ENCODE measurements around the gene GRM4.

GRM4 gene

DNA sequence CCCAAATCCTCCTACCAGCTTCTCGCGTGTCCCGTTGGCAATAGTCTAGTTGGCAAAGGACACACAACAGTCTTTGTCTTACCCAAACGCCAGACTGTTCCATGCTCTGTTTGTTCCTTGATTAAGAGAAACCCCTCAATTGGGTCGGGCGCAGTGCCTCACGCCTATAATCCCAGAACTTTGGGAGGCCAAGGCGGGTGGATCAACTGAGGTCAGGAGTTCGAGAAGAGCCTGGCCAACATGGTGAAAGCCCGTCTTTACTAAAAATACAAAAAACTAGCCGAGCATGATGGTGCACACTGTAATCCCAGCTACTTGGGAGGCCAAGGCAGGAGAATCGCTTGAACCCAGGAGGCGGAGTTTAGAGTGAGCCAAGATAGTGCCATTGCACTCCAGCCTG, 153.7 kb downstream of the GRM4 start:
- DNase-seq, result no peak

GRCh38 chr6:33991610-33992009, 154.3 kb downstream of the GRM4 start:
- DNase-seq, result no peak

DNA sequence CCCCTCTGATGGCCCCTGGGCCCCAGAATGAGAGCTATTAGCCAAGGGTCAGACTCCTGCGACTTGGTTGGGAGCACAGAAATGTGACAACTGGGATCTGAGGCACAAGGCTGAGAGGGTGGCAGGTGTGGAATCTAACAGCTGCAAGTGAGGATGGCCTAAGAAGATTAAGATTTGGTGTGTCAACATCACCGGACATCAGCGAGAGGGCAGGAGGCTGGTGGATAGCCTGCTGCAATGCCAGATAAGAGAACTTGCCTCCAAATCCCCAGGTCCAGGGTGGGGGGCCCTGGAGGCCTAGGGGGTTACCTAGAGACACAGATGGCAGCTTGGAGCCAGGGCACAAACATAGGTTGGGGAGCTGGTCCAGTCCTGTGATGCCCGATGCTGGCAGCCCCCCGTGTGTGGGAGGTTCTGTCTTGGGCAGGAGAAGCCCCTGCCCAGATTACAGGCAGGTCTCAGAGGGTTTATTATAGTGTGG, 155.8 kb downstream of the GRM4 start:
- no peak for DNase-seq

GRCh38 chr6:33989016-33989854, 156.7 kb downstream of the GRM4 start:
- no peak for DNase-seq

- DNase-seq, result no peak
Observed at GRCh38 chr6:33988121-33989015, 157.5 kb downstream of the GRM4 start.

DNA sequence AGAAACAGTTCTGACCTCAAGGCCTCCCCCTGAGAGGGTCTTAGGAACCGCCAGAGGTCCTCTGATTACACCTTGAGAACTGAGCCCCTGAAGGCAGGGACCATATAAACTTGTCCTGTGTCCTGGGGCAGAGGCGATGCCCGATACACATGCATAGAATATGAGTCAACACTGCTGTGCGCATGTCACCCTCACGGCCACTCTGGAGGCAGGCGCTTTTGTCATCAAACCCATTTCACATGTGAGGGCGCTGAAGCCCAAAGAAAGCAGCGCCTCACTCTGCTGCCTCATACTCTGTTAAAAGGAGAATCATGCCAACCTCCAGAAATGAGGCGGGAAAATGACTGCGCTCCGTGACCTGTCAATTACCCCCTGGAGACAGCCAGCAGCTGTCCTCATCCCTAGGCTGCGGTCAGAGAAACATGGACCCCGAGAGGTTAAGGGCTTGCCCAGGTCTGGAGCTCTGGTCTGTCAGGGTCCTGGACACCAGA, 158.3 kb downstream of the GRM4 start:
- no peak for DNase-seq

DNA sequence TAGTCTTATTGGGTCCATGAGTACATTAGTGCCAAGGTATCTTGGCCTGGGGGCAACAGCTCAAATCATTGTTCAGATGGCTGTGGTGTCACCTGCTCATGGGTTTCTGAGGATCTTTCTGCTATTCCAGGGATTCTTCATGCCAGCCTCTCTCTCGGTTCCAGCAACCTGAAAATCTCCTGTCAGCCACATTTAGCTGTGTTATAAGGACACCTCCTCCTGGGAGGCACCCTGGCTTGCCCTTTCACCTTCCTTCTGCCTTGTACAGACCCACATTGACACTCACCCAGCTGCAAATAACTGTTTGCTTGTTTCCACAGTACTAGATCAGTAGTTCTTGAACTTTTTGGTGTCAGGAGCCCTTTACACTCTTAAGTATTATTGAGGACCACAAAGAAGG, 159.9 kb downstream of the GRM4 start:
- no peak for DNase-seq

- DNase-seq, result no peak
Observed at GRCh38 chr6:33985313-33985751, 160.6 kb downstream of the GRM4 start.

- DNase-seq, result no peak
Observed at GRCh38 chr6:33984466-33985312, 161.2 kb downstream of the GRM4 start.

GRCh38 chr6:33983721-33984465, 162.0 kb downstream of the GRM4 start:
- no peak for DNase-seq

DNA sequence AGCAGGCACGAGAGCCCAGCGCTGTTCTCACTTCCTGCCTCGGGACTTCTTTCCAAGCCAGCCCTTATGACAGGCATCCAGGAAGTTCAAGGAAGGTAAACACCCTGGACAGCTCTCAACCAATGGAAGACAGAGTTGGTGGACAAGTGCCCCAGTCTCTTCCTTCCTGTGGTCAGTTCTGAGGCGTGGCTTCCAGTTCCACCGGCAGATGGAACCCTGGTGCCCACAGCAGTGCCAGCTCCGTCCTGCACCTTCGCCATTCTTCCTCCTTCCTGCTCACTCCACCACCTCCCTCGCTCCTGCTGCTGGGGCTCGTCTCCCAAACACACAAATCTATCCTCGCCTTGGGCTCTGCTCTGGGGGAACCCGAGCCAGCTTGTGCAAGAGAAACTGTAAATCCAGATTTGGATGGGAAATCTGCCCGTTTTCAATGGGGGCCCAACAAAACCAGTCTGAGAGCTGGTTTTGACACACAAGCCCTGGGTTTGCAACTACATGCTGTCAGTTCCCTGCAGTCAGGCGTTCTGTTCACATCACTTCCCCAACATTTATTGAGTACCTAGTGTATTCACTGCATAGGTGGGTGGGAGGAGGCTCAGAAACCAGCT, 162.7 kb downstream of the GRM4 start:
- no peak for DNase-seq

- no peak for DNase-seq
Observed at GRCh38 chr6:33981861-33982260, 164.0 kb downstream of the GRM4 start.

DNA sequence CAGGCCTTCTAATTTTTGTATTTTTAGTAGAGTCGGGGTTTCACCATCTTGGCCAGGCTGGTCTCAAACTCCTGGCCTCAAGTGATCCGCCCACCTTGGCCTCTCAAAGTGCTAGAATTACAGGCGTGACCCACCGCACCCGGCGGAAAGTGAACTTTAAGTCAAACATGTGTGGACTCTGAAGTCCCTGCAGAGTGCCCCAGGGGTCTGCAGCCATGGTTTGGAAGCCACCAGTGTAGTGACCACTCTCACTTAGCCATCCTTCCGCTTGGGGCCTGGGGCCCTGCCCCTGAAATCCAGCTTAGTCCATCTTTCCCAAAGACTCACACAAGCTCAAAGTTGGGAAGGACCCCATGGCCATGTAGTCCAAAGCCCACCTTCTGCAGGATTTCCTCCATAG, 164.5 kb downstream of the GRM4 start:
- DNase-seq, result no peak

- DNase-seq, result no peak
Observed at GRCh38 chr6:33980176-33981175, 165.4 kb downstream of the GRM4 start.

- DNase-seq, result no peak
Observed at GRCh38 chr6:33979750-33980149, 166.1 kb downstream of the GRM4 start.

DNA sequence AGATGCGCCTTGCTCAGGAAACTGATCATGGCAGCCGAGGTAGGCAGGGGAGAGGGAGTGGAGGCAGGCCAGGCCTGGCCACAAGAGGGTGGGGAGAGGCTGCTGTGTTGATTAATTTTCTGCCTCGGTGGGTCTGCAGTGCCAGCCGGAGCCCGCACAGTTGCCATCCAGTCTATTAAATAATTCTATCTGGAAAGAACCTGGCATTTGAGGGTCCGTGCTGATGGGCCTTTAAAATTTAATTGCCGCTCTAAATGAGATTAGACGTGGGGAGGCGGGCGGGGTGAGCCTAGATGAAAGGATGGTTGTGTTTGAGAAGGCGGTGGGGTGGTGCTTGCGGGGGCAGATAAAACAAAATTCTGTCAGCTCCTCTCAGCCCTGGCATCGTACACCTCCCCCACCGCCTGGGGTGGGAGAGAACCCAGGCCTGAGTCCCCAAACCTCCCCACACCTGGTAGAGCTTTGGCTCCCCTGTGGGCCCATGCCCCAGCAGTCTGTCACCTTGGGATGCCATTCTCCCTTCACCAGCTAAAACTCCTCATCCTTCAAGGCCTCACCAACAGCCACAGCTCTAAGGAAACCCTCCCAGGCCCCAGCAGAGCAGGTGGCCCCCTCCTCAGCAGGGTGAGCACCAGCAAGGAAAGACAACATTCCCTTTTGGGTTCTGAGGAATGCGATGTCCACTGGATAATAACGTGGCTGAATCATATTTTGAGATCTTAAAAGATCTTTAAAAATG, 167.3 kb downstream of the GRM4 start:
- no peak for DNase-seq

- no peak for DNase-seq
Observed at GRCh38 chr6:33977606-33978411, 168.1 kb downstream of the GRM4 start.
